NCI-H446 treated with DMSO at 0.1 percent for 48 hours (cell line): Measurements from ENCODE around the gene ADAMTS6.
"Not testable (repeated sequence)": the region's sequence is repeated elsewhere in the genome, so short reads cannot be mapped to it uniquely, and the experiment has no call there.

Experiments
- DNase-seq: peaks from one replicate; lab custom pipeline; 2025; lab: John Stamatoyannopoulos, UW

ADAMTS6 gene

GRCh38 chr5:65474130-65474711 is 7.5 kb downstream of the ADAMTS6 start:
- DNase-seq: no peak

- no peak for DNase-seq
Measured at GRCh38 chr5:65468633-65469032, 13.1 kb downstream of the ADAMTS6 start.

DNA sequence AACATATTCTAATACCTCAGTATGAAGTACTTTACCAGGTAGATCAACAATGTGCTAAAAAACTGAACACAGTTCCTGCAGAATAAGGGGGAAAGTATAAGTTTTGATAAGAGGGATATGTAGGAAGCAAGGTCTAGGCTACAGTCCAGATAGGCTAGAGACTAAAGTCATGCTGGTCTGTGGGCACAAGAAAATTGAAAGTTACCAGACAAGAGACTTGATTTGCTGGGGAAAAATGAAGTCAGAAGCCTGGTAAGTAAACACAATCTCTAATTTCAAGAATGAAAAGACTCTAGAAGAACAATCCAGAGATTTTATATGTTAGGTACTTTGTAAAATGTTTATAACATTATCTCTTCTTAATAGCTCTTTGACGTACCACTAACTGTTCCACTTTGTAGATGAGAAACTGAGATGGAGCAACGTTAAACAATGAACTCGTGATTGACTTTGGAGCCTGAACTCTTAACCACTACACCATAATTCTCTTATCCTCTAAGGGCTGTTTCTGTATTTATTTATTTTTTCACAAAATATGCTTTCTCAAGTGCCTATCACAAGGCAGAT is 19.5 kb downstream of the ADAMTS6 start:
- DNase-seq: no peak

GRCh38 chr5:65461490-65461889 is 20.2 kb downstream of the ADAMTS6 start:
- no peak for DNase-seq

GRCh38 chr5:65459995-65460394 is 21.7 kb downstream of the ADAMTS6 start:
- no peak for DNase-seq

GRCh38 chr5:65455064-65455463 is 26.7 kb downstream of the ADAMTS6 start:
- no peak for DNase-seq

GRCh38 chr5:65451436-65451835 is 30.3 kb downstream of the ADAMTS6 start:
- no peak for DNase-seq

GRCh38 chr5:65446682-65447081 is 35.0 kb downstream of the ADAMTS6 start:
- DNase-seq: no peak

GRCh38 chr5:65441800-65442199 is 39.9 kb downstream of the ADAMTS6 start:
- no peak for DNase-seq

DNA sequence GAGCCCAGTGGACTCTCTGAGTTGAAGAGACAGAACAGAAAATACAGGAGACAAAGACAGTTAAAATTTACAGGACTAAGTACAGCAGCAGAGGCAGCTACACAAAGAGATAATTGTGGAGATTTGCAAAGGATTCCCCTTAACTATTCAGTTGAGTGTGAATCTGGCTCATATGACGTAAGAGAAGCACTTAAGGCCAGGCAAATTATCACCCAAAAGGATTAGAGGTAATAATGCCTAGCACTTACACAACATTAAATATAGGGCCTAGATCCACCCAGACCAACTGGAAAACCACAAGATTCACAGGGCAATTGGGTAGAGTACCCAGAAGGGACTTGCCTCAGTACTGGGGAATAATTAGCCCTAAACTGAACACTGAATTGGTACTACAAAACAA is 41.3 kb downstream of the ADAMTS6 start:
- DNase-seq: no peak

- DNase-seq: no peak
Measured at GRCh38 chr5:65434122-65434521, 47.6 kb downstream of the ADAMTS6 start.

DNA sequence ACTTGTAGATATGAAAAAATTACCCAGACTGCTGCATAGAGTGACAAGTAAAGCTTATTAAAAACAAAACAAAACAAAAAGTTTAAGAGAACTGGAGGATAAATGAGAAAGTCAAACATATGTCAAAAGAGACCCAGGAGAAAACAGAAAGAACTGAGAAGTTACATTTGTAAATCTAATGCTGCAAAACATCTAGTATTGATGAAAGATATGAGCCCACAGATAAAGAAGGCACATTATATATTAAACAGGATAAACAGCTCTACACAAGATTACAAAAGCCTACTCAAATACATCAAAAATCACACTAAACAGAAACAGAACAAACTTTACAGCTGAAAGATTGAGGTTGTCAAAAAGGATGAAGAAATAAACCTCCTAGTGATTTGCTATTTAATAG is 55.1 kb downstream of the ADAMTS6 start:
- DNase-seq: no peak

GRCh38 chr5:65423623-65424022 is 58.1 kb downstream of the ADAMTS6 start:
- no peak for DNase-seq

DNA sequence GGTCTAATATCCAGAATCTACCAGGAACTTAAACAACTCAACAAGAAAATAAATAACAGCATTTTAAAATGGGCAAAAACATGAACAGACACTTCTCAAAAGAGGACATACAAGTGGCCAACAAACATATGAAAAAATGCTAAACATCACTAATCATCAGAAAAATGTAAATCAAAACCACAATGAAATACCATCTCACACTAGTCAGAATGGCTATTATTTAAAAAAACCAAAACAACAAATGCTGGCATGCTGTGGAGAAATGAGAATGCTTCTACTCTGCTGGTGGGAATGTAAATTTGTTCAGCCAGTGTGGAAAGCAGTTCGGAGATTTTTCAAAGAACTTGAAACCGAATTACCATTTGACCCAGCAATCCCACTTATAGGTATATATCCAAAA is 63.1 kb downstream of the ADAMTS6 start:
- no peak for DNase-seq

DNA sequence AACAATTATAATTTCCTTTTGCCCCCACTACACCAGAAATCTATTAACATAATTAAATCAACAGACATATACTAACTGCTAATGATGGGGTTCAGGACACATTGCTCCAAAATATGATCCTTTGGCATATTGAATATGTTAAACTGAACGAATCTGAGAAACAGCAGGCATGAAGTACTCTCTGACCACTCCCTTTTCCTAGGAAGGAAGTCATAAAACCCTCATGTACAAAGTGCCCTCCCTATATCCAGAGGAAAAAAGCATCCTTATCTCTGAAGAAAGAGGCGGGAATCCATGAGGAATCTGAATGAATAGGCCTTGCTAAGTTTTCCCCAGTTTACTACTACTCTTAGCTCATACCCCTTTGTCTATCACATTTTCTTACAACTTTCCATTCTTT is 67.9 kb downstream of the ADAMTS6 start:
- no peak for DNase-seq

DNA sequence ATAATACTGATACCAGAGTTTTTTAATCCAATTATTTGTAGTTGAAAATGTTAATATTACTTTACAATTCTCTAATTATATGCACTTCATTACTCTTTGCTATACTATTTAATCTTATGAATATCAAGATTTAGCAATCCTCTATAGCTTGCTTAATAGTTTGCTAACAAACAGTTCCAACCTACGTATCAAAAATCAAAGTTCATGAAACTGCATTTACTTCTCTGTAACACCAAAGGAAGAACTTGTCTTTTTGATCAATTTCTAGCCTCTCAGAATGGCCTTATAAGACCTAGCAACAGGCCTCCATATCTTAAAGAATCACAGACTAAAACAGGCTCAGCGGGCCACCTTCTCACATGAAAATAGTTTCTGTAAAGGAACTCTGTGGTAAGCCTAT is 68.9 kb downstream of the ADAMTS6 start:
- no peak for DNase-seq

- DNase-seq: no peak
Measured at GRCh38 chr5:65411356-65411755, 70.4 kb downstream of the ADAMTS6 start.

DNA sequence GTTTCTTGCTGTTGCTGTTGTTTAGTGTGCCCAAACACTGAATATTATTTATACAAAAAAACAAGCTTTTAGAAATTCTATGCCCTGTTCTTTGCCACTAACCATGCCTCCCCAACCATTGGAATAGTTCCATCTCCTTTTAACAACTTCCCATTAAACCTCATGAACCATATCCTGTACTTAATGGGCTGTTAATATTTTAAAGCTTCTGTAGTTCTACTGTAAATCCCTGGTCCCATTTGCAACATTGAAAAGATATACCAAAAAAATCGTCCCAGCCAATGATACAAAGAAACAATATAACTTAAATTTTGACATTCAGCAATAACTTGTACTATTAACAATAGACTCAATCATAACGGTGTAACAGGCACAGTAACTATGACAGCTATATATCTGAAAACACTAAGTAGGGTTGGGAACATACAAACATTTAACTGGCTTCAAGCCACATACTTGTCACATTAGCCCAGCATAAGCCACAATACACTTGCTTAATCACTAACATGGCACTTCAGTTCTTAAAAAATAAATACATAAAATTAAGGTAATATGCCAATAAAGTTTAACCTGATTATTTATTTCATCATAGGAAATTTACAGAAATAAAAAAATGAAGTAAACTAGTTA is 86.1 kb downstream of the ADAMTS6 start:
- DNase-seq: no peak

DNA sequence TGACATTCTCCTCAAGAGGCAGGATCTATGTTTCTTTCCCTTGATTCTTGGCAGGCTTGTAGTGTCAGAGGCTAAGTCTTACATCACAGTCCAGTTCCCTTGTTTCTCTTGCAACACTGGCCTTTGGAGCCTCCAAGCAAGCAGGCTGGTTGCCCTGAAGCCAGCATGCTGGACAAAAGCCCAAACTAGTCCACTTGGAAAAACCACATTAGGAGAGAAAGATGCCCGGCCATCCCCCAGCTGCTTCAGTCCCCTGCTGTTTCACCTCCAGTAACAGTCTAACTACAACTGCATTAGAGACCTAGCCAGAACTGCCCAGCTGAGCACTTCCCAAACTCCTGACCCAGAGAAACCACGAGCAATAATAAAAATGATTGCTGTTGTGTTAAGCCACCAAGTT is 87.6 kb downstream of the ADAMTS6 start:
- DNase-seq: peak; percentile 44

GRCh38 chr5:65391591-65391990 is 90.1 kb downstream of the ADAMTS6 start:
- DNase-seq: no peak

DNA sequence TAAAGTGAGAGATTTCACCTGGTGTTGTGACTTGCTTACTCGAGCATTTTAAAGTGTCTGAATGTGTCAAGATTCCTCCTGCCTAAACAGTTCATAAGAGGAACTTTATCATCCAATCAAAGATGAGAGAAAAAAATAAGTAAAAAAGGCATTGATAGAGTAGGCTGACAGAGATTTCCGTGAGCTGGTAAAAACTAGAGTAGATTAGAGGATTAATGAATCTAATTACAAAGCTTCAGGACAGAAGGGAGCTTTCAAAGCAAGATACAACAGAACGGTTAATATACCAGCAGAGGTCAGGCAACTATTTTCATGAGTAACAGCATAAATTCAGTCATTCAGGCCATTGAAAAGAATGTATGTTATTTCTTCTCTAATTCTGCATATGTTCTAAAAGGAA is 91.5 kb downstream of the ADAMTS6 start:
- DNase-seq: no peak

DNA sequence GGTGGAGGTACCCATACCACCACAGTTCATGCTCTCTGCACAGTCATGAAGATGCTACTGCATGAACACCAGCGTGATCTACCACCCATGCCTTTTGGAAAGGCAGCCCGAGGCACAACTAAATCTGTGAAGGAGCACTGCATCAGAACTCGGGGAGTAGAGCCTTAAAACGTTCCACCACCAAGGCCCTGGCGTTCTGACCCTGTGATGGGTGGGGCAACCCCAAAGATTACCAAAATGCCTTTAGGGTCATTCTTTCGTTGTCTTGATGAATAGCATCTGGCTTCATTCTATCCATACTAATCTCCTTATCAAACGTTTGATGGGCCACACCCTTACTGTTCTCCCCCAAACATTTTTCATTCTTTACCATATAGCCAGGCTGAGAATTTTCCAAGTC is 97.9 kb downstream of the ADAMTS6 start:
- no peak for DNase-seq

- no peak for DNase-seq
Measured at GRCh38 chr5:65382582-65382981, 99.1 kb downstream of the ADAMTS6 start.

- not testable (repeated sequence) for DNase-seq
Measured at GRCh38 chr5:65370505-65370904, 111.2 kb downstream of the ADAMTS6 start.
